ENCODE results near the gene SPAG6.

GRCh38 chr10:22332116-22332692, 13.1 kb upstream of the SPAG6 start:
- TF ChIP-seq ZNF274 (IDR thresholded peaks at IDR 0.05; ENCODE audit: low read depth, low read length), result no peak
- TF ChIP-seq SUZ12 (IDR thresholded peaks at IDR 0.05; ENCODE audit: extremely low read depth, insufficient read depth, insufficient read length), result no peak
- TF ChIP-seq YY1 (IDR thresholded peaks at IDR 0.05; ENCODE audit: insufficient read depth, insufficient read length), result no peak
